HG03439 (cell line): ENCODE data around the gene MAP3K14.
"Not testable (repeated sequence)": the region's sequence is repeated elsewhere in the genome, so short reads cannot be mapped to it uniquely, and the experiment has no call there.

Experiments used
- ATAC-seq: cut with Tn5 transposase; IDR thresholded peaks from one replicate; pipeline ENCODE4 v1.9.1; 2021; ENCODE audit warnings: mild to moderate bottlenecking, moderate library complexity; ENCODE audit not compliant: unreplicated experiment

The MAP3K14 gene

DNA sequence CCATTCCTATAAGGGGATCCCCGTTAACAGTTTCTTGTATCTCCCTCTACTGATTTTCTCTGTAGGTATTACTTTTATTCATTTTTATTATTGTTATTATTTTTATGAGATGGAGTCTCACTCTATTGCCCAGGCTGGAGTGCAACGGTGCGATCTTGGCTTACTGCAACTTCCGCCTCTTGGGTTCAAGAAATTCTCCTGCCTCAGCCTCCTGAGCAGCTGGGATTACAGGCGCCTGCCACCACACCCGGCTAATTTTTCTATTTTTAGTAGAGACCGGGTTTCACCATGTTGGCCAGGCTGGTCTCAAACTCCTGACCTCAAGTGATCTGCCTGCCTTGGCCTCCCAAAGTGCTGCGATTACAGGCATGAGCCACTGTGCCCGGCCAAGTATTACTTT lies 14.6 kb downstream of the MAP3K14 start:
- not testable (repeated sequence) for ATAC-seq

DNA sequence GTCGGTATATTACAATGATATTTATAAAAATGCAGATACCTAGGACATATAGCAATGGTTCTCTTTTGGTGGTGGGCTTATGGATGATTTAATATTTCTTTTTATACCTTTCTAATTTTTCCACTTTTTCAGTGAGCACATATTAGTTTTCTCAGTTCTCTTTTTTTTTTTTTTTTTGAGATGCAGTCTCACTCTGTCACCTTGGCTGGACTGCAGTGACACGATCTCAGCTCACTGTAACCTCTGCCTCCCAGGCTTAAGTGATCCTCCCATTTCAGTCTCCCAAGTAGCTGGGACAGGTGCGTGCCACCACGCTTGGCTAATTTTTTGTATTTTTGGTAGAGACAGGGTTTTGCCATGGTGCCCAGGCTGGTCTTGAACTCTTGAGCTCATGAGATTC lies 15.1 kb downstream of the MAP3K14 start:
- no peak for ATAC-seq

DNA sequence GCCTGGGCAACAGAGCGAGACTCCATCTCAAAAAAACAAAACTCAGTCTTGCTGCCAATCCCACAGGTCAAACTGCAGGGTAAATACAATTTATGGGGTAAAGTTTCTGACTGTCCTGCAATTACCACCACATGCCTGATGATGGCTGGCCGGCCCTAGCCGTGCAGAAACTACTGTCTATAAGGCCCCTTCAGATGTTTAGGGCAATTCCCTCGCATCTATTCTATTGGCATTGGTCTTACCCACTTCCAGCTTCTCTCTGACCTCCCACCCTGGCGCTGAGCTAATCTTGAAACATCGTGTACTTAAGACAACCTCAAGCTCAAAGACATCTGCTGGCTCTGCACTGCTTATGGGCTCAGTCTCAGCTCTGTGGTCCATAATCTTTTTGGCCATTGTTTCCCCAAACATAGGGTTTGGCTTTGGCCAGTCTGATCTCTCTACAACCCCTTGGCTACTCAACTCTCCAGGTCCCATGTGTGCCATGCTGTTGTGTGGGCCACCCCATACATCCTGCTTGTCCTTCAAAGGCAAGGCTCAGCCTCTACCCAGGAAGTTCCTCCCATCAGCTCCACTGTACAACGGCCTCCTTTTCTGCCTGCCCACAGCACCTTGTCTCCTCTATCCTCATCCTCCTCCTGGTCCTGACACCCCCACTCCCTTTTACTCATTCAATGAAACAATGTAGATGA lies 16.6 kb downstream of the MAP3K14 start:
- ATAC-seq, result no peak

DNA sequence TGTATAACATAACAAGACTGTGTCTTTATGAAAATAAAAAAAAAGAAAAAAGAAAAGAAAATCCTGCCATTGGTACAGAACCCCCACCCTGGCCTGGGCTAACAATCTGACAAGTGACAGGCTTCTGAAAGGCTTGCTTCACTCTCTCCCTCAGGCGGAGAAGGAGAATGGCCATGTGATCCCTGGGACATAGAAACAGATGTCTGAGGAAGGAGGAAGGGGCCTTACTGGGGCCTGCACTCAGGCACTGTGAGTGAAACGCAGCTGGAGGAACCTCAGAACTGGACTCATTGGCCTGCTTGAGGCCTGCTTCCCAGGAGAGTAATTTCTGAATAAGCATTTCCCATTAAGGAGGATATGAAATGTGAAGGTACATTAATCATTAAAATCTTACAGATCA lies 17.5 kb downstream of the MAP3K14 start:
- ATAC-seq, result no peak

DNA sequence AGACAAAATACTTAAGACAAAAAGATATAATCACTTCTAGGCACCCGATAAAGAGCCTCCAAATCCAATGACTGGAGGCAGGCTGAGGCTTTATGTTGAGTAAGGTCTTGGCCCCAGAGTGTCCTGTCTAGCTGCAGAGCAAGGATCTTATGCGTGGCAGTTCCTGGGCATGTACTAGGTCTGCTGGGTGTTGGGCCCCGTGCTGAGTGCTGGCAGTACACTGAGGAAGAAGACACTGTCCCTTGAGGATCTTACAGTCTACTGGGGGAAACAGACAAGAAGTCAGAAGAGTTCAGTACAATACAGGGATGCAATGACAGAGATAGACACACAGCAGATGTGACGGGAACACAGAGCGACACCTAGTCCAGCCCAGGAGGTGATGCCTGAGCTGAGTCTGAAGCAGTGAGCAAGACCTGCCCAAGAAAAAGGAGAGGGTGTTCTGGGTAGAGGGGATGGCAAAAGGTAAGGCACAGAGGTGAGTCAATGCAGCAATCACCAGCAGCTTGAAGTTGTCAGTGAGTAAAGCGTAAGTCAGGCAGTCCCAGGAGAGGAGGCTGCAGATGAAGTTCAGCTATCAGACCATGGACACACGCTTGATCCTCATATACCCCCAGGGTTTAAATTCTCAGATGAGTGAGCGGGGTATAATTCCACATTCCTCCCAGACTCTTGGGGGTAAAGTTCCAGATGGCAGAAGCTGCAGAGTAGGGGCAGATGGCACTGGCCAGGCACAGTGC lies 18.1 kb downstream of the MAP3K14 start:
- no peak for ATAC-seq

DNA sequence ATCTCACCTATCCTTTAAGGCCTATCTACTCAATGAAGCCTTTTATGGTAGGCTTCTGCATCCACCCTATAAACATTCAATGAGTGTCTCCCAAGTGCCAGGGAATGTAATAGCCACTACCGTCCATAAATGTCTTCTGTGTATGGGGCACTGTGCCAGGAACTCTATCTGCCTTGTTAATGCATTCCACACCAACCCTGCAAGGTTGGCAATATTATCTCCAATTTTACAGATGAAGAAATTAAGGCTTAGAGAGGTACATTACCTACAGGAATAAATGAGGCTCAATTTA lies 20.0 kb downstream of the MAP3K14 start:
- no peak for ATAC-seq

DNA sequence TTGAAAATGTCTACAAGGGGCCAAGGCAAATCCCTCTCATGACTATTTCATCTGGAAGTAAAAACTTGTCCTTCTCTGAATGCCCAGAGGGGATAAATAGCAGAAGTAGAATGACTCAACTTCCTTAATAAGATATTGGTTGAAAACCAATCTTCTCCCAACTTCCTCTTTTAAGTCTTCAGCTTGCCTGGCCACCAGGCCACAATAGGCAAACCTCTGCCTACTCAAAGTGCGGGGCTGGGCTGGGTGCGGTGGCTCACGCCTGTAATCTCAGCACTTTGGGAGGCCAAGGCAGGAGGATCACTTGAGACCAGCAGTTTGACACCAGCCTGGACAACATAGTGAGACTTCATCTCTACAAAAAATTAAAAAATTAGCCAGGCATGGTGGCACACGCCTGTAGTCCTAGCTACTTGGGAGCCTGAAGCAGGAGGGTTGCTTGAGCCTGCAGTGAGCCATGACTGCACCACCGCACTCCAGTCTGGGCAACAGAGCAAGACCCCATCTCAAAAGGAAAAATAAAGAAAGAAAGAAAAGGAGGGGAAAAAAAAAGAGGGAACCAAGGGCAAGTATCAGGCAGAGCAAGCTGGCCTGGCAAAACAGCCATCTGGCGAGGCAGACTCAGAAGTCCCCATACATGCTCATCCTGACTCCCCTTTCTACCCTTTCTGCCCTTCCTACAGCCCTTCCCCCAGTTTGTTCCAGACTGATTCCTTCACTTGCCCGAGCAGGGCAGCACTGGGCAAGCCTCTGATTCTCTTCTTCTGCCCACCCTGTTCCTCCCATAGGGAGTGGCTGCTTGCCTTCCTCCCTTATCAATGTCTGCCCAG lies 20.6 kb downstream of the MAP3K14 start:
- no peak for ATAC-seq

DNA sequence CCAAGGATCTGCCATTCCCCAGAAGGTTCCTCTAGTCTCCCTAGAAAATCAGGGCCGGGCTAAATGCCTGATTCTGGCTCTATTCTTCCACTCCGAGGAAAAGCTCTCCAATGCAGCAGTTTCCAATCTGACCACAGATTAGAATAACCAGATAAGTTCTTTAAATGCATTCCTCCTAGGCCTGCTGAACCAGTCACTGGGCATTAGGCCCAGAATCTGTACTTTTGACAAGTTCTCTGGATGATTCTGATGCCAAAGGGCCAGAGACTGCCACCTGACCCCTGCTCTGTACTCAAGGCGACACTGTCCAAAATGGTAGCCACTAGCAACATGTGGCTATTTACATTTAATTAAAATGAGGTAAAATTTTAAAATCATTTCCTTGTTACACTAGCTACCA lies 22.3 kb downstream of the MAP3K14 start:
- no peak for ATAC-seq

DNA sequence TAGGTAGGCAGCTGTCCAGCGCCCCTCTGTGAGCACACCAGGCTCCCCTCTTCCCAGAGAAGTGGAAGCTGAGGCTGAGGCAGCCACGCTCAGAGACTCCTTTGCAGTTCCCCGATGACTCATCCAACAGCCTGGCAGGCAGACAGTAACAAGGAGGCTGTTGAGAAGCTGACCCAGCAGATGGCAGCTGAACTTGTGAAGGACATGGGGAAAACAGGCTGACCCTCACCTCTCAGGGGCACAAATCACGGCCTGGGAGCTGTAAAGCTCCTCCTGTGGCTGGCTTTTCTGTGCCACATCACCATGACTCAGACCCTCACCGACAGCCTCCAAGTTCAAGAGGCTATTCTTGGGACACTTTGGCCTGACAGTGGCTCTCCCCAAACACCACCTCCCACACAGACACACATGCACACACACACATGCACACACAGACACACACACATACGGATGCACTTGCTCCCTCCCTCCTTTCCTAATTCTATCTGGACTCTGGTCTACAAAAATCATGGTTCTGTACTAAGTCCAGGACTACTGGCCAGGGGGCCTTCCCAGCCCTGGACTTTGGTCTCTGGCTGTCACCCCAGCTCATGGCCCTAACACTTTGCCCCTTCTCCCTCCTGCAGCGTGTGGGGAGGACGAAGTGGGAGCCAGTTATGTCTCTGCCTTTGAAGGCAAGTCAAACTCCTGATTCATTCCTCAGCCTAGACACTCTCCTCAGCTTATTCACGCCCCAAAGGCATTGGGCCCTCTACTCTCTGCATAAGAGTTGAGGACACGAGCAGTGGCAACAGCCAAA lies 23.2 kb downstream of the MAP3K14 start:
- ATAC-seq, result no peak

DNA sequence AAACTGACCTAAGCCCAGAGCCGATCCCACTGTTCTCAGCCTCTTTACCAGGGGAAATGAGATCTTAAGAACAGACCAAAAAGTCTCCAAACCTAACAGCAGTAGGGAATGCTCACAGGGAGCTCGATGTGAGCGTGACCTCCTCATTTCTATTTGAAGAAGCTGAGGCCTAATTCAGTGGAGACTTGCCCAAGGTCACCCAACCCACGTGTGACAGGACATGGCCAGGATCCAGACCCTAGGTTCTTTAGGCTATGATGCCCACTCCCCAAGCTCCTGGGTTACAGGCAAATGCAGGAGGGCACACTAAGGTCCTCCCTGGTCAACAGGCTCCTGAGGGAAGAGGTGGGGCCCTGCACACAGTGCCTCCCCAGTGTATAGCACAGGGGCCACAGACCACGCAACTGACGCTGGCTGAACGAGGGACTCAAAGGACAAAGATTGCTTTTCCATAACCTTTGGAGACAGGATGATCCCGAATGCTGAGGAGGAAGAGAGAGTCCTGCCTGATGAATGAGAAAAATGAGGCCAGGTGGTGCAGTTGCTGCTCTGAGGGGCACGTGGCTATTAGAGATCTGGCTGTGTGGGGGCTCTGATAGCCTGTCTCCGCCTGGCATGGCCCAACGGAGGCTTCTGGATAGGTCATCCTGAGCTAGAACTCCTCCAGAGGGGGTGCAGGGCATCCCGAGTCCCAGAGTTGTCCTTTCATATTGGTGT lies 24.0 kb downstream of the MAP3K14 start:
- ATAC-seq, result no peak

DNA sequence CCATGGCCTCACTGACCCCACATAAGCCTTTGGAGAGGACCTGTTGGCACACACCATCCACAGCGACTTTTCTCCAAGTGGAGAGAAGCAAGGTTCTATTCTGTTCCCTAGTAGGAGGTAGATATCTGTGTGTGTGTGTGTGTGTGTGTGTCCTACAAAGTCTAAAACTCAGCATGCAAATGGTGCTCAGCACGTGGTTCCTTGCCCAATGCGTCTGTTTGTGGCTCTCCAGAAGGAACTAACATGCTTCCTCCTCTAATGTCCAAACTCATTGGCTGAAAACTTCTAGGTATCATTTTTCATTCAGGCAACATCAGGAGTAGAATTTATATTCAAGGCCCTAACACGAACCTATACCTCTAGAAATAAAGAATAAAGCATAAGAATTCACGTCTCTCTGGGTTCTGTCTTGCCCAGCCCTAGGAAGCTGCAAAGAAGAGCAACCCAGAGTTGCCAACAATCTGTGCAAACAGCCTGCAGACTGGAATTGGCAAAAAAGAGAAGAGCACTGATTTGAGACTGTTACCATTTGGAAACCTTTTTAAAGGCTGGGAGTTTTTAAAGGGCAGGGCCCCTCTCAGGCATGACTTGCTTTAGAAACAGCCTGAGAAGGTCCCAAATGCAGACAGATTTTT lies 25.5 kb downstream of the MAP3K14 start:
- ATAC-seq, result no peak

DNA sequence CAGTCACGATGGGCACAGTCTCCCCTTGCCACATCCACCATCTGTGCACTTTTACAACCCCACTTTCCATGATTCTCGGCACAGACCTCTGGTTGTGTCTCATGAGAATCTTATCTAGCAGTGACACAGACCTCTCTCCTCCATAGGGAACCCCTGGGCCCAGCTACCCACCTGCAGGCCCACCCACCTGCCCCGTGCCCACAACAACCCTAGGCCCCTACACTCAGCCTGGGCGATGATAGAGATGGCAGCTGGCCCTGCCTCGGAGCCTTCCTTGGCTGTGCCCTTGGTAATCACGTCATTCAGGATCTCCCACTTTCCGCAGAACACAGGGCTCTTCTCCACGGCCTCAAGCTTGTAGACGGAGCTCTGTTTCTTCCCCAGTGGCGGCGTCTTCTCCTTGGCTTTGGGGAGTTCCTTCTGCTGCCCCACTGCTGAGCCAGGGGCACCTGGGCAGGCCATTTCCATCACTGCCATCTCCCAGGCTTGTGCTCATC lies 26.5 kb downstream of the MAP3K14 start:
- no peak for ATAC-seq

DNA sequence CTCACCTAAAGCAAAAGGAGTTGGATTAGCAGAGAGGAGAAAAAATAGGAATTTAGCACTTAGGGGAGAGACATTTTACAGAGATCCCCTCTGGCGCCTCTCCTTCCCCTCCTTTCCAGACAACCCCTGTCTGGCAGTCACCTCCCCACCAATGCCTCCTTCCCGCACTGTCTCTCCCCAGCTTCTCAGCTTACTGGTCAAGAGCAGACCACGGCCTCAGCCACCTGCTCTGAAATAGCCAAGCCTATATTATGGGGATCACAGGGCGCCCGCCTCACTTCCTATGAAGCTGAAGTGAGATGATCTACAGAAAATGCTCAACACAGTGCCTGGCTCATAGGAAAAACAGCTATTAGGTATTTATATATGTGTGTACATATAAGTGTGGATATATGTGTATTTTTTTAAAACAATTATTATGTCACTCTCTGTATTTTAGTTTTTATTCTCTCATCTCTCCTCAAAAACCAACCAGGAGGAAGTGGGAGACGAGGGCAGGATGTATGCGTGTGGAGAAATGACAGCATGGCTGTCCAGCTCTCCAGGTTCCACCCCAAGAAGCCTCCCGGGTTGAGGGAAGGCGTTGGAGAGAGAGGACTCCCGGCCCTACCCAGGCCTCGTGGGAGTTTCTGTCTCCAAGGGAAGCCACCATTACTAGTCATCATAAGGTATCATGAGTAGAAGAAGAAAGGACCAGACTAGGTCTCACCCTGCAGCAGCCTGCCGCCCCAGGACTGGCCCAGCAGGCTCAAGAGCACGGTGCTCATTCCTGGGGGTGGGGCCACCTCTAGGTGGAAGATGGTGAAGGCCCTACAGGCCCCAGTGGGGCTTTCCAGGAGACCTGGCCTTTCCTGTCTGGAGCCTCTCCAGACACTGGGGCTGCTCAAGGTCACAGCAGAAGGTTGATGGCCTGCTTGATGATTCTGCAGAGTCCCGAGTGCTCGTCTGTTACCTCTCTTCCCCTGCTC lies 27.2 kb downstream of the MAP3K14 start:
- no peak for ATAC-seq

DNA sequence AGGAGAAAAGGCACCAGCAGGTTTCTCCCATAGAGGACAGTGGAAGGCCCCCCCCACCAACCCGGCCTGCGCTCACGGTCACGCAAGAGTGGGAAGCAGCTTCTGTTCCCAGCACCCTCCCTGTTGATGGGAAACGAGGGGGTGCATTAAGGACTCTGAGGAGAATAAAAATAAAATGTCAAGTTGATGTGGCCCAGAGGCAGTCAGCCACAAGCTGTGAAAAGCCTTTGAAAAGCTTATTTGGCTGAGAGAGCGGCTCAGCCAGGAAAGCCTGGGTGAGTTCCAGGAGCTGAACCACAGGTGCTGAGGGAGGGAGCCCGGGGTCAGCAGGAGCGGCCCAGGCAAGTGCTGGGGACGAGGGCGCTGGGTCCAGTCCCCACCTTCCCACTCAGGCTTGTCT lies 28.0 kb downstream of the MAP3K14 start:
- no peak for ATAC-seq

DNA sequence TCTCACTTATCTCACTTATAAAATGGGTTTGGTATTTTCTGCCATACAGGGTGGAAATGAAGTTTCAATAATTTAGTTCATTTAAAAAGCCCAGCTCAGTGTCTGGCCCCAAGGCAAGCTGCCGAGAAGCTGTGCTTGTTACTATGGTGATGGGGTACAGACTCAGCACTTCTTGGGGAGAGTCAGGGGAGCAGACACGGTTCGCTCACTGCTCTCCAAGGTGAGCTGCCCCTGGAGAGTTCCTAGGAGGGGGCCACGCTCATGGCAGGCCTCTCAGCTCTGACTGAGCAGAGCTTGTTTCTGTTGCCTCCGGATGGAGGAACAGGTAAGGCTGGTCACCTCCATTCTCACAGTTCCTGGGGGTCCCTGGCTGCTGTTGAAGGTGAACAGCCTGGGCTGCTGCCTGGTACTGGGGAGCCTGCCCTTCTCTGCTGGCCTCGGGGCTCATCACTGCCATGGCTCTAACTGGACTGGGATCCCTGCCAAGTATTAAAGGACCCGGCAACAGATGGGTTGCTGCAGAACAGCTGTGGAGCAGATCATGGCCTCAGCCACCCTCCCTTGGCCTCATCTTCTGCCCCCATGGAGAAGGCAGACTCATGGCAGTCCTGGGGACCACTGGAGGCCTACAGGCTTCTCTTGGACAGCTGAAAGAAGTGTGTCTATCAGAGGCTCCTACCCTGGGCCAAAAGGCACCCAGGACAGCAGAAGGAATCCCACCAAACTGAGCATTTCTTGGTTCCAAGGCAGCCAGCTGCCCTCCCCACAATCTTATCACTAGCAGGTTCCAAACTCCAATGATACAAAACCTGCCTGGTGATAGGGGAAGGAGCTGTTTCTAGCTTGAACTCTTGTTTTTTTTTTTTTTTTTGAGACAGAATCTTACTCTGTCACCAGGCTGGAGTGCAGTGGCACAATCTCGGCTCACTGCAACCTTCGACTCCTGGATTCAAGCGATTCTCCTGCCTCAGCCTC lies 29.0 kb downstream of the MAP3K14 start:
- ATAC-seq, result no peak

DNA sequence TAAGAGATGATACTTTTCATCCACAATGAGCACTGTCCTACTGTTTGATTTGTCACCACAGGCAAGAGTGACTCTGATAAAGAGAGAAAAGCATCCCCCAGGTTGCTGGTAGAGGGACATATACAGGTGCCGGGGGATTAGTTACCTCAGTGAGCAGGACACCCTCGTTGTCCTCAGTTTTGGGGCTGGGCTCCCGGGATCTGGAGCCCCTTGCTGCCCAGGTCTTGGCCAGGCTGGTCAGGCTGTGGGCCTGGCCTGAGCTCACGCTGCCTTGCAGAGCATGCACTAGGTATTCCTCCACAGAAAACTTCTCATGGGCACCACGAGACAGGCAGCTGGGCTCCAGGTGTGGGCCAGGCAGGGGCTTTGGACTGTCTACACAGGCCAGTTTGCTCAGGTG lies 30.5 kb downstream of the MAP3K14 start:
- ATAC-seq, result no peak
